ENCODE data around the gene SHC1. TPM values are rescaled to one million over a fixed set of nuclear protein-coding genes. Genes with fewer than 3 reads are reported as not detected.

The SHC1 gene
- total RNA-seq, 1 experiment from 2014 or later: 199 TPM

GRCh38 chr1:154972517-154973343 is 2.2 kb upstream of the SHC1 start (continued):
- TF ChIP-seq SMAD4 (CRISPR knock-in tag; IDR thresholded peaks at IDR 0.05): no peak
- no peak for TF ChIP-seq ZNF138 (CRISPR knock-in tag; conservative IDR thresholded peaks at IDR 0.05)
- TF ChIP-seq CTCF (IDR thresholded peaks at IDR 0.05): no peak
- TF ChIP-seq NR2C2 (CRISPR knock-in tag; IDR thresholded peaks at IDR 0.05): no peak
- TF ChIP-seq ZNF281 (CRISPR knock-in tag; IDR thresholded peaks at IDR 0.05): 0 out of 2 replicates have a peak, but pooled peaks have one; percentile 65
- no peak for TF ChIP-seq NFYB (CRISPR knock-in tag; conservative IDR thresholded peaks at IDR 0.05; ENCODE audit: low read depth)
- TF ChIP-seq ZNF671 (CRISPR knock-in tag; IDR thresholded peaks at IDR 0.05): no peak
- TF ChIP-seq USF1 (CRISPR knock-in tag; IDR thresholded peaks at IDR 0.05): no peak
- TF ChIP-seq ZNF416 (CRISPR knock-in tag; IDR thresholded peaks at IDR 0.05): no peak
- TF ChIP-seq GRHL2 (CRISPR knock-in tag; IDR thresholded peaks at IDR 0.05; ENCODE audit: insufficient replicate concordance, severe bottlenecking): no peak
- no peak for TF ChIP-seq KAT7 (CRISPR knock-in tag; IDR thresholded peaks at IDR 0.05; ENCODE audit: borderline replicate concordance)
- no peak for TF ChIP-seq ZBTB43 (CRISPR knock-in tag; IDR thresholded peaks at IDR 0.05)
- peak; percentile 97; the same call in 1 of the 2 replicates for TF ChIP-seq TEAD1 (CRISPR knock-in tag; IDR thresholded peaks at IDR 0.05)
- TF ChIP-seq ZNF232 (CRISPR knock-in tag; IDR thresholded peaks at IDR 0.05): no peak; the same call in 1 of the 2 replicates
- no peak for TF ChIP-seq OVOL2 (CRISPR knock-in tag; IDR thresholded peaks at IDR 0.05; ENCODE audit: borderline replicate concordance)
- TF ChIP-seq JUN (CRISPR knock-in tag; IDR thresholded peaks at IDR 0.05): no peak
- peak; percentile 44; the same call in 1 of the 2 replicates for TF ChIP-seq E2F5 (CRISPR knock-in tag; IDR thresholded peaks at IDR 0.05)
- no peak for TF ChIP-seq IRF1 (CRISPR knock-in tag; IDR thresholded peaks at IDR 0.05)
- TF ChIP-seq GTF2I (CRISPR knock-in tag; conservative IDR thresholded peaks at IDR 0.05): no peak
- no peak for TF ChIP-seq RELA (CRISPR knock-in tag; IDR thresholded peaks at IDR 0.05; ENCODE audit: borderline replicate concordance)
- no peak for TF ChIP-seq IRF2 (CRISPR knock-in tag; IDR thresholded peaks at IDR 0.05; ENCODE audit: borderline replicate concordance, low read depth)
- TF ChIP-seq TCF7 (CRISPR knock-in tag; IDR thresholded peaks at IDR 0.05; ENCODE audit: low read depth): no peak
- TF ChIP-seq ARID4B (CRISPR knock-in tag; IDR thresholded peaks at IDR 0.05; ENCODE audit: borderline replicate concordance): 0 out of 2 replicates have a peak, but pooled peaks have one; percentile 24
- TF ChIP-seq HMGA2 (CRISPR knock-in tag; IDR thresholded peaks at IDR 0.05): no peak
